Measurements from ENCODE around the gene ADAM23.

The ADAM23 gene

DNA sequence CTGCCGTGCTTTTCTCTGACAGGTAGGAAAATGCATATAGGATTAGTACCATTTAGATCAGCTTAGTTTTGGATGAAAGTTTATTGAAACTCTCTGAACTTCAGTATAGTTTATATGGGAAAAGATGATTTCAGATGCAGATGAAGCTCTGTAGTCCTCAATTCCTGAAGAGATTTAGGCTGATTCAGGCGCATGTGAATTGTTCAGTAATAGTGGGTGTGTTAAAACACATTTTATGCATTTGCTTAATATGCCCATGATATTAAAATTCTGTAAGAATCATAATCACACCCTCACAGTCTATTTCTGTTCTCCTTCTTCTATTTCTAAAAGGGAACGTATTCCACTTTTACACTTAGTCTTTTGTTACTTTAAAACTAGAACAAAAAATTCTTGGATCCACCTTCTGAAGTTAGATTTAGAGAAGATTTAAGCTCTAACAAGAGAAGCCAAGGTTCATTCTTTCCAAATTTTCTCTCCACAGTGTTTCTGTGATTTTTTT, 154.4 kb downstream of the ADAM23 start:
- H3K27ac ChIP-seq = no peak overlapping the region
- no peak overlapping the region for H3K4me3 ChIP-seq (ENCODE audit: low read depth, low read length)
- H3K36me3 ChIP-seq = no peaks in the 10 kb centered on the region
- TF ChIP-seq, protein P1, sequence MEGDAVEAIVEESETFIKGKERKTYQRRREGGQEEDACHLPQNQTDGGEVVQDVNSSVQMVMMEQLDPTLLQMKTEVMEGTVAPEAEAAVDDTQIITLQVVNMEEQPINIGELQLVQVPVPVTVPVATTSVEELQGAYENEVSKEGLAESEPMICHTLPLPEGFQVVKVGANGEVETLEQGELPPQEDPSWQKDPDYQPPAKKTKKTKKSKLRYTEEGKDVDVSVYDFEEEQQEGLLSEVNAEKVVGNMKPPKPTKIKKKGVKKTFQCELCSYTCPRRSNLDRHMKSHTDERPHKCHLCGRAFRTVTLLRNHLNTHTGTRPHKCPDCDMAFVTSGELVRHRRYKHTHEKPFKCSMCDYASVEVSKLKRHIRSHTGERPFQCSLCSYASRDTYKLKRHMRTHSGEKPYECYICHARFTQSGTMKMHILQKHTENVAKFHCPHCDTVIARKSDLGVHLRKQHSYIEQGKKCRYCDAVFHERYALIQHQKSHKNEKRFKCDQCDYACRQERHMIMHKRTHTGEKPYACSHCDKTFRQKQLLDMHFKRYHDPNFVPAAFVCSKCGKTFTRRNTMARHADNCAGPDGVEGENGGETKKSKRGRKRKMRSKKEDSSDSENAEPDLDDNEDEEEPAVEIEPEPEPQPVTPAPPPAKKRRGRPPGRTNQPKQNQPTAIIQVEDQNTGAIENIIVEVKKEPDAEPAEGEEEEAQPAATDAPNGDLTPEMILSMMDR (IDR thresholded peaks at IDR 0.05; ENCODE audit: low read depth, low read length) = no peak
- no peaks in the 10 kb centered on the region for H3K27me3 ChIP-seq (ENCODE audit: insufficient read depth, low read depth, severe bottlenecking)
- no peak for DNase-seq
- no peaks in the 10 kb centered on the region for H3K9me3 ChIP-seq (ENCODE audit: severe bottlenecking)

DNA sequence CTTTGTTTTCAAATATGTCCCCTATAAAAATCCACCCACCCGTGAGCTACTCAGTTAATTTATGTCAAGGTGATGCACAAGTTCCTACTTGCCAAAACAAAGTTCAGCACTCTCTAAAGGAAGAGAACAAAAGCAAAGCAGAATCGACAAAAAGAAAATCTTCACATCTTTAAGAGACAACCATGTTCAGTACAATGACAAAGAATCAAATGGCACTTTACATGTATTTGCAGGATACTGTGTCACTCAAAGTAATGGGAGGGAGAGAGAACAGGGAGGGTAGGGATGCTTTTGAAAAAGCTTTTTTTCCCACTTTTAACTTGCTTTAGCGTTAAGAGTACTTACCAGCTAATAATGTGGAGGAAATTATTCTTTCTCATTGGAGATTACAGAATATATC, 159.9 kb downstream of the ADAM23 start:
- no peak for DNase-seq
- Histone ChIP-seq H3K27ac (no peak overlapping the region), H3K9me3 (ENCODE audit: severe bottlenecking) (no peaks in the 10 kb centered on the region), H3K4me3 (ENCODE audit: low read depth, low read length) (no peak overlapping the region), H3K36me3 (no peaks in the 10 kb centered on the region), H3K27me3 (ENCODE audit: insufficient read depth, low read depth, severe bottlenecking) (no peaks in the 10 kb centered on the region)
- TF ChIP-seq, protein P1 (IDR thresholded peaks at IDR 0.05; ENCODE audit: low read depth, low read length) = no peak

DNA sequence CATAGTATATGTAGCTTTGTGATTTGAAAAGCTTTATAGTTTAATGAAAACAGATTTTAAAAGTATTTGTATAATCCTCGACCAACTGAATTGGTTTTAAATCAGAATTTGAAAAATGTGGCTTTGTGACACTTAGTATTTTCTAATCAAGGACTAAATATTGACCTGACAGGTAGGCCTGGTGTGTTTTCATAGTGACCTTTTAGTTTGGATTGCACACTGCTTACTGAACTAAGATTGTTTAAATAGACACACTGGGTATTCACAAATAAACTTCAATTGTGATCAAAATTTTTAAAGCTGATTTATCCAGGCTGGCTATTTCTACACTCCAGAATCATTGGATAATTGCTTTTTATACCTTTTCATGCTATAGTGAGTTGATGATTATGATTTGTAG, 167.1 kb downstream of the ADAM23 start:
- no peak for DNase-seq
- no peak overlapping the region for H3K4me3 ChIP-seq (ENCODE audit: low read depth, low read length)
- H3K27me3 ChIP-seq (ENCODE audit: insufficient read depth, low read depth, severe bottlenecking) = no peaks in the 10 kb centered on the region
- no peaks in the 10 kb centered on the region for H3K36me3 ChIP-seq
- no peaks in the 10 kb centered on the region for H3K9me3 ChIP-seq (ENCODE audit: severe bottlenecking)
- no peak overlapping the region for H3K27ac ChIP-seq
- TF ChIP-seq, protein P1 (IDR thresholded peaks at IDR 0.05; ENCODE audit: low read depth, low read length) = no peak

DNA sequence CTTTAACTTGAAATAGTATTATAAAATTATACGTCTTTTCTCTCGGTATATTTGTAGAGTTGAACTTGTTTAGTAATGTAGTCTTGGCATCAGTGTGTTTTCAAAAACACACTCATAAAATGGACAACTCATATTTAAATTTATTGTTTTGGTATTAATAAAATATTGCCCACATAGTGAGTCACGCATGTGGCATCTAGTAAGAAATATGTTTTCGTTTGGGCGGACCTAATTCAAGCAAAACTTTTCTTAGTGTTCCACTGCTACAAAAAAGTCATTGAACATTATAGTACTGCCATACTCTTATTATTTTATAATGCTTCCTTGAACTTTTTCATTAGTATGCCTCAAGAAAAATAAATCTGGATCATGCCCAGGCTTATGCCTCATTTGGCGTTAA, 167.9 kb downstream of the ADAM23 start:
- Histone ChIP-seq H3K27me3 (ENCODE audit: insufficient read depth, low read depth, severe bottlenecking) (no peaks in the 10 kb centered on the region), H3K27ac (no peak overlapping the region), H3K36me3 (no peaks in the 10 kb centered on the region), H3K9me3 (ENCODE audit: severe bottlenecking) (no peaks in the 10 kb centered on the region), H3K4me3 (ENCODE audit: low read depth, low read length) (no peak overlapping the region)
- DNase-seq = no peak
- TF ChIP-seq, protein P1 (IDR thresholded peaks at IDR 0.05; ENCODE audit: low read depth, low read length) = no peak

DNA sequence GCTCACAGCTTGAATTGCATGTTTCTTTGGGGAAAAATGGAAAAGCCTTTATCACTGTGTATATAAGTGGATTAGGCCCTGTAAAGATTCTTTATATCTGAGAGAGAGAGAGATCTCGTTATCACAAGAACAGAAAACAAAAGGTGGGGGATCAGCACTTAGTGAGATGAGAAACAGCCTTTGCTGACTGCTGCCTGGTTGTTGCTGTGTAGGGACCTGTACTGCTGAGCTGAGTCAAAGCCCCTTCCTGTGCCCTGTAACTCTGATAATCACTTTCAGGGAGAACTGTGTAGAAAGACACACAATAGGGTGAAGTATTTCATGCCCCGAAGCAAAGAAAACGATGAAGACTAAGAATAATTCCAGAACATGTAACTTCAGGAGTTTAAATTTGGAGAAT, 168.4 kb downstream of the ADAM23 start:
- H3K9me3 ChIP-seq (ENCODE audit: severe bottlenecking) = no peaks in the 10 kb centered on the region
- TF ChIP-seq, protein P1 (IDR thresholded peaks at IDR 0.05; ENCODE audit: low read depth, low read length) = no peak
- H3K4me3 ChIP-seq (ENCODE audit: low read depth, low read length) = no peak overlapping the region
- H3K27me3 ChIP-seq (ENCODE audit: insufficient read depth, low read depth, severe bottlenecking) = no peaks in the 10 kb centered on the region
- H3K27ac ChIP-seq = no peak overlapping the region; the same call in 1 of the 2 replicates
- no peaks in the 10 kb centered on the region for H3K36me3 ChIP-seq
- DNase-seq = peak; percentile 24

DNA sequence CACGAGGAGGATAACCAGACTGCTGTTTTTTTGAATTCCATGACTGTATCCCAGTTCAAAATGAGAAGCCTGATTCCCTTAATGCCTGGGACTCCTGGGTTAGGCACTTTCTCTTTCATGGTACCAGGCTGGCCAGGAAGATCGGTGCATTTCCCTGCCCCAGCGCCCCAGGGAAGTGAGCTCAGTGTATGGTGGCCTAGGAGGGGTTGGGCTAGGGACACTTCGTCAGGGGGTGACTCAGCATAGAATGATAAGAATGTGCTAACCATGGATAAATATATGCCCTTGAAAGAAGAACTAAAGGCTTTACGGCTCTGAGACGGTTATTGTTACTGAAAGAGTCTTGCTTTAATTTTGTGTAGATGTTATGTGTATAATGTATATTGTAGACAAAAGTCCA, 171.5 kb downstream of the ADAM23 start:
- no peak overlapping the region for H3K4me3 ChIP-seq (ENCODE audit: low read depth, low read length)
- H3K27ac ChIP-seq = no peak overlapping the region
- no peak for DNase-seq
- no peaks in the 10 kb centered on the region for H3K27me3 ChIP-seq (ENCODE audit: insufficient read depth, low read depth, severe bottlenecking)
- H3K9me3 ChIP-seq (ENCODE audit: severe bottlenecking) = no peaks in the 10 kb centered on the region
- no peaks in the 10 kb centered on the region for H3K36me3 ChIP-seq
- TF ChIP-seq, protein P1 (IDR thresholded peaks at IDR 0.05; ENCODE audit: low read depth, low read length) = no peak
